Gastroesophageal sphincter (tissue), 4 donors: ENCODE results near the gene PDZD4. TPM values are rescaled to one million over a fixed set of nuclear protein-coding genes. Genes with fewer than 3 reads are reported as not detected.

ENCODE experiments used
- ATAC-seq: fragments of 150-250 bp; one replicate; pipeline ENCODE4 v1.9.1; 2016; ENCODE audit warnings: mild to moderate bottlenecking, moderate library complexity
- H3K27ac ChIP-seq, 4 donors: fragments of 200-600 bp; sonication (generic) in 3 of 4; 1 replicate in 3 of 4; 2 replicates in 1 of 4; pipeline ENCODE4 v1.5.1; 2016 to 2019
- H3K27me3 ChIP-seq: fragments of 200-600 bp; sonication (generic); one replicate; pipeline ENCODE4 v1.5.1; 2019
- H3K36me3 ChIP-seq, 2 donors: fragments of 200-600 bp; sonication (generic); one replicate each; pipeline ENCODE4 v1.5.1; 2019; ENCODE audit warnings: control low read depth in 1 of 2
- H3K4me1 ChIP-seq, 3 donors: fragments of 200-600 bp; sonication (generic); 1 replicate in 2 of 3; 2 replicates in 1 of 3; pipeline ENCODE4 v1.5.1; 2016 to 2019; ENCODE audit warnings: control low read depth in 2 of 3
- H3K4me3 ChIP-seq, 2 donors: fragments of 200-600 bp; sonication (generic); one replicate each; pipeline ENCODE4 v1.5.1; 2019; ENCODE audit warnings: mild to moderate bottlenecking in 1 of 2, moderate library complexity in 1 of 2
- H3K9me3 ChIP-seq, 3 donors: fragments of 200-600 bp; sonication (generic); one replicate each; pipeline ENCODE4 v1.5.1; 2017 to 2019; ENCODE audit warnings: control low read depth in 2 of 3
- EP300 ChIP-seq: sonication (generic); formaldehyde crosslinking; IDR thresholded peaks from one replicate; pipeline ENCODE4 v1.6.1; 2017; ENCODE audit warnings: antibody characterized with exemption, mild to moderate bottlenecking
- POLR2A ChIP-seq, 2 donors: fragments of 450-650 bp; IDR thresholded peaks; one replicate each; pipeline ENCODE4 v1.6.1; 2017; ENCODE audit warnings: antibody characterized with exemption in 2 of 2, mild to moderate bottlenecking in 2 of 2, moderate library complexity in 1 of 2
- POLR2AphosphoS5 ChIP-seq: sonication (generic); formaldehyde crosslinking; IDR thresholded peaks from one replicate; pipeline ENCODE4 v1.6.1; 2017; ENCODE audit warnings: antibody characterized with exemption
- WGBS, 2 donors: methylation state at CpG; one replicate each; pipeline ENCODE4 v1.1.5; 2018; ENCODE audit warnings: low coverage in 1 of 2; 5-methylcytosine and 5-hydroxymethylcytosine counted together
- total RNA-seq, 4 donors: library from RNA; depleted of rRNA; stranded (reverse); fragments of >200 nt; gene quantifications; one replicate each; pipeline ENCODE4 v1.1.0, GENCODE V29; 2016
- TF ChIP-seq, protein P1 (sequence below), 4 experiments: fragments of 200-600 bp in 2 of 4; fragments of 450-650 bp in 2 of 4; sonication (generic) in 1 of 4; IDR thresholded peaks; one replicate each; pipeline ENCODE4 v1.5.1; 2017 to 2019; ENCODE audit warnings: antibody characterized with exemption in 4 of 4, mild to moderate bottlenecking in 2 of 4, moderate library complexity in 2 of 4

Gene PDZD4
- total RNA-seq, 4 donors from 2014 or later = 10.6 to 48.5 (median 26.4) TPM

DNA sequence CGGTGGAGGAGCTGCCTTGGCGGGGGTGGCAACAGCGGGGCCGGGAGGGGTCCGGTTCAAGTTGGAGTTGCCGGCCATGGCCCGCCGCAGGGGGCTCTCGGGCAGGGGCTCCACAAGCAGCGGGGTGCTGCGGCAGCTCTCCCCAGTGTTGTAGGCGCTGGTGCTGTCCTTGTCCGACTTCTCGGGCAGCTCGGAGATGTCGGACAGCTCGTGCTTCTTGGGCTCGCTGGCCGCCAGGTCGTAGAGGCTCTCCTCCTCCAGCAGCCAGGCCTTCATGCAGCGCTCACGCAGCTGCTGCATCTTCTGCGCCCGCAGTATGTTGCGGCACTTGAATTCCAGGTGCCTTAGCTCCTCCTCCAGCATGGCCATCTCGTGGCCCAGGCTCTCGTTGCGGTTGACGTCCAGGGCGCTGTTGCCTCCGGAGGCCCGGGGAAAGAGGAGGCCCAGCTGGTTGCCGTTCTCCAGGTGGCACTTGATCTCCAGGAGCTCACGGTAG lies 26.2 kb downstream of the PDZD4 start:
- ATAC-seq = no peak
- Histone ChIP-seq H3K4me3 (no peak overlapping the region), H3K9me3 (no peaks in the 10 kb centered on the region), H3K4me1 (no peaks in the 10 kb centered on the region), H3K36me3 (peaks cover 0 to 15% of the 10 kb centered on the region in 2 donors), H3K27ac (no peak overlapping the region), H3K27me3 (no peaks in the 10 kb centered on the region)
- no peak for TF ChIP-seq POLR2AphosphoS5
- WGBS, 2 donors = 90 to 100% methylated on average over 3 to 8 of the region's 34 CpGs

DNA sequence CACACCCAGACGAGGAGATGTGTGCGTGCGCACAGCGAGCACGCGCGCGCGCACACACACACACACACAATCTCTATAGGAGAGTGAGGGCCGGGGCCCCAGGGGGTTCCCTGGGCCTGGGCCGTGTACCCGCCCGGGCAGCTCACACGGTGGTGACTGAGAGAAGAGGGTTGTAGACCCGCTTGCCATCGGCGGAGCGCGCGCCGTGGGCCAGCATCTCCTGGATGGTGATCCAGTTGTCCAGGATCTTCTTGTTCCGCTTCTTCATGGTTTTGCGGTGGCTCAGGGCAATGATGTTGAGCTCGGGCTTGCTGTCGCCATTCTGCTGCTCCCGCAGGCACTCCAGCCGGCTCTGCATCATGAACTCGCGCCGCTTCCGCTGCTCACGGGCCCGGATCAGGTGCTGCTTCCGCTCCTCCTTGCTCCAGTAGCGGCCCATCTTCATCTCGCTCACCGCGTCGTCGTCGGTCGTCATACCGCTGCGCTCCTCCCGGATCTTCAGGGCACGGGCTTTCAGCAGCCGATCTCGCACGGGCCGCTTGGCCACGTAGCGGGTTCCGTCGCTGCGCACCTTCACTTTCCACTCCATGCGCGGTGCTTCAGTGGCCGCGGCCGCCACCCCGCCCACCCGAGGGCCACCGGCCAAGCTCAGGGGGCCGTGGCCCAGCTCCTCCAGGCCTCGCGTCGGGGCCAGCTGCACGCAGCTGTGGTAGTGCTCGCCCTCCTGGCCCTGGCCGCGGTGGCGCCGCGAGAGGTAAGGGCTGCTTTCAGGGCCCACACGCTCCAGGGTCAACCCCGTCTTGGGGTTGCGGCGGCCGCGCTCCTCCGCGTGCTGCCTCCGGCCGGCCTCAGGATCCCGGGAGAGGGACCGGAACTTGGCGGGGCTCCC lies 26.9 kb downstream of the PDZD4 start:
- WGBS, 2 donors = 90 to 95% methylated on average over 2 to 7 of the region's 87 CpGs
- no peaks in the 10 kb centered on the region for H3K9me3 ChIP-seq
- TF ChIP-seq POLR2A (IDR thresholded peaks at IDR 0.05) = no peak
- no peak for TF ChIP-seq EP300
- no peak for TF ChIP-seq POLR2AphosphoS5
- TF ChIP-seq, protein P1, sequence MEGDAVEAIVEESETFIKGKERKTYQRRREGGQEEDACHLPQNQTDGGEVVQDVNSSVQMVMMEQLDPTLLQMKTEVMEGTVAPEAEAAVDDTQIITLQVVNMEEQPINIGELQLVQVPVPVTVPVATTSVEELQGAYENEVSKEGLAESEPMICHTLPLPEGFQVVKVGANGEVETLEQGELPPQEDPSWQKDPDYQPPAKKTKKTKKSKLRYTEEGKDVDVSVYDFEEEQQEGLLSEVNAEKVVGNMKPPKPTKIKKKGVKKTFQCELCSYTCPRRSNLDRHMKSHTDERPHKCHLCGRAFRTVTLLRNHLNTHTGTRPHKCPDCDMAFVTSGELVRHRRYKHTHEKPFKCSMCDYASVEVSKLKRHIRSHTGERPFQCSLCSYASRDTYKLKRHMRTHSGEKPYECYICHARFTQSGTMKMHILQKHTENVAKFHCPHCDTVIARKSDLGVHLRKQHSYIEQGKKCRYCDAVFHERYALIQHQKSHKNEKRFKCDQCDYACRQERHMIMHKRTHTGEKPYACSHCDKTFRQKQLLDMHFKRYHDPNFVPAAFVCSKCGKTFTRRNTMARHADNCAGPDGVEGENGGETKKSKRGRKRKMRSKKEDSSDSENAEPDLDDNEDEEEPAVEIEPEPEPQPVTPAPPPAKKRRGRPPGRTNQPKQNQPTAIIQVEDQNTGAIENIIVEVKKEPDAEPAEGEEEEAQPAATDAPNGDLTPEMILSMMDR (IDR thresholded peaks at IDR 0.05) = no peak

DNA sequence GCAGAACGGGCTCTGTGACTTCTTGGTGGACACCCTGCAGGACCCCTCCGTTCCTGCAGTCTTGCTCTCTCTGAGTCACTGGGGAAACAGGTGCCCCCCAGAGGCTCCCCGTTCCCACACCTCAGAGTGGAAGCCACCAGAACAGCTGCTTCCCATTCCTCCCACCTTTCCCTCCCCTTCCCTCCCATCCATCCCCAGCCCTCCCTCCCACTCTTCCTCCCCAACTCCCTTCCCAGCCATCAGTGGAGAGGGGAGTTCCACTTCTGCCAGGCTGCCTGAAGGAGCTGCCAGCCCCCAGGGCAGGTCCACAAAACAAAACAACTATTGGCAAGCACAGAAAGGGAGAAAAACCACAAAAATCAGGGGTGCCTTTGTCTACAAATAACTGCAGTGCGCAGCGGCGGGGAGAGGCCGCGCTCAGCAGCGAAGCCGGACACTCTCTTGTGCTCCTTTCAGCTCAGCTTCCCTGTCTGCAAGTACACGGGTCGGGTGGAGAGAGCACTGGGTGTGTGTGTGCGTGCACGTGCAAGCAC lies 27.8 kb downstream of the PDZD4 start:
- no peaks in the 10 kb centered on the region for H3K9me3 ChIP-seq
- H3K4me1 ChIP-seq = peaks cover 0 to under 1% (median 0%) of the 10 kb centered on the region in 3 donors
- H3K27ac ChIP-seq = no peak overlapping the region
- no peak overlapping the region for H3K4me3 ChIP-seq
- TF ChIP-seq POLR2AphosphoS5 (no peak), EP300 (no peak), POLR2A (IDR thresholded peaks at IDR 0.05) (no peak)
- TF ChIP-seq, protein P1 (IDR thresholded peaks at IDR 0.05) = no peak
- no peaks in the 10 kb centered on the region for H3K27me3 ChIP-seq
- 76 to 82% methylated on average over 3 to 10 of the region's 14 CpGs for WGBS, 2 donors
- ATAC-seq = no peak
- H3K36me3 ChIP-seq = peaks cover 0 to 31% of the 10 kb centered on the region in 2 donors

More for the DNA sequence above, 26.9 kb downstream of the PDZD4 start:
- Histone ChIP-seq H3K36me3 (peaks cover 0 to 22% of the 10 kb centered on the region in 2 donors), H3K27me3 (no peaks in the 10 kb centered on the region), H3K27ac (no peak overlapping the region), H3K4me3 (no peak overlapping the region), H3K4me1 (no peaks in the 10 kb centered on the region)
- no peak for ATAC-seq

- TF ChIP-seq POLR2A (IDR thresholded peaks at IDR 0.05) (no peak), EP300 (no peak), POLR2AphosphoS5 (no peak)
- TF ChIP-seq, protein P1 (IDR thresholded peaks at IDR 0.05) = no peak
- no peak overlapping the region for H3K27ac ChIP-seq
- H3K27me3 ChIP-seq = no peaks in the 10 kb centered on the region
- no CpG with 5 or more reads among the region's 8 CpGs for WGBS, 2 donors
- H3K4me1 ChIP-seq = peaks cover 0 to 9% (median 0%) of the 10 kb centered on the region in 3 donors
- no peak for ATAC-seq
- no peaks in the 10 kb centered on the region for H3K9me3 ChIP-seq
- H3K36me3 ChIP-seq = peaks cover 0 to 40% of the 10 kb centered on the region in 2 donors
- no peak overlapping the region for H3K4me3 ChIP-seq
These were observed 28.7 kb downstream of the PDZD4 start for GRCh38 chrX:153801669-153802068.

DNA sequence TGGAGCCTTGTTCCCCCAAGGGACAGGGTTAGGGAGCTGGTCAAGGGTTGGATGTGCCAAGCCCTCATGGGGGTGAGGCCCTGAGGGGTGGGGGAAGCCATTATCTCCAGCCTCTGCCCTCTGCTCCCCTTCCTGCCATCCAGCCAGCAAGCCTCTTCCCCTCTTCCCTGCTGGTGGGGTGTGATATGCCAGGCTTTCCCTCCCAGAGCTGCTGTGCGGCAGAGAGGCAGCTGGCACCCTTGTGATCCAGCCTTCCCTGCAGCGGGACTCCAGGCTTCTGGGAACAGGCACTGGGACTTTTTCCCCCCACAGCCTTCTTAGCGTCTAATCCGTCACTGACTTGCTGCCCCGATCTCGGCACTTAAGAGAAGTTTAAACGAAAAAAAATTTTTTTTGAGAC lies 29.6 kb downstream of the PDZD4 start:
- H3K4me3 ChIP-seq = no peak overlapping the region
- no CpG with 5 or more reads among the region's 7 CpGs for WGBS, 2 donors
- TF ChIP-seq POLR2A (IDR thresholded peaks at IDR 0.05) (no peak), EP300 (no peak), POLR2AphosphoS5 (no peak)
- TF ChIP-seq, protein P1 (IDR thresholded peaks at IDR 0.05) = no peak
- H3K36me3 ChIP-seq = peaks cover 0 to 40% of the 10 kb centered on the region in 2 donors
- no peaks in the 10 kb centered on the region for H3K9me3 ChIP-seq
- peaks cover 0 to 16% (median 0%) of the 10 kb centered on the region in 3 donors for H3K4me1 ChIP-seq
- no peaks in the 10 kb centered on the region for H3K27me3 ChIP-seq
- no peak overlapping the region for H3K27ac ChIP-seq
- no peak for ATAC-seq
